Activated gamma-delta T cell treated with anti-CD3 and anti-CD28 coated beads, Interleukin-2, amount 50 U/mL, for 16 hours (primary cell): Measurements from ENCODE around the gene COX20.

Experiments used
- DNase-seq: peaks from one replicate; pipeline ENCODE4 v3.0.0-alpha.2; 2020; ENCODE audit warnings: low read depth

The COX20 gene

DNA sequence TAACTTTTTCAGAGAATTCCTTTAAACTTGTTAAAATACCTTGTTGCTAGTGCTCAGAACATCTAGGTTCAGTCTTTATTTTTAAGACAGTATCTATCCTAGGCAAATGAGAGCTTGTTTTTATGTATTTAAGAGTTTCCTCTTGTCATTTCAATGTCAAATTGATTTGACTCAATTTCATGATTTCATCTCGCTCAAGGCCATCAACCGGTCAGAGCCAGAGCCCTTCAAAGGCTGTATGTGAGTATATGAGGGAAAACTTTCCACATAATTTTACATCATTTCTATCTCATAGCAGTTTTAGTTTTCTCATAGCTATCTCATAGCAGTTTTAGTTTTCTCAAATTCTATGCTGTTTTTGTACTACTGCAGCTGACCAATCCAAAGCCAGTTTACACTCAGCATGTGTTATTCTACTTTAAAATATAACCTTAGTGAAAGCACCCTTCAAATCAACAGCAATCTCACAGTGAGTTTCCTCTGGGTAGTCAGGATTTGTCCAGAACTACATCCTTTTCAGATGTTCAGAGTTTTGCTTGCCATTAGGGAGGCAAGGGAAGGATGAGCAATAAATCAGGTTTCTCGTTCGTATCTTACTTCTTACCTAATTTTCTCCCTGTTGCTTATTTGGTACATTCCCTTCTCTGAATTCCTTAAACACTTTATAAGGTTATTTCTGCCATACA, 16.2 kb downstream of the COX20 start:
- DNase-seq = no peak

DNA sequence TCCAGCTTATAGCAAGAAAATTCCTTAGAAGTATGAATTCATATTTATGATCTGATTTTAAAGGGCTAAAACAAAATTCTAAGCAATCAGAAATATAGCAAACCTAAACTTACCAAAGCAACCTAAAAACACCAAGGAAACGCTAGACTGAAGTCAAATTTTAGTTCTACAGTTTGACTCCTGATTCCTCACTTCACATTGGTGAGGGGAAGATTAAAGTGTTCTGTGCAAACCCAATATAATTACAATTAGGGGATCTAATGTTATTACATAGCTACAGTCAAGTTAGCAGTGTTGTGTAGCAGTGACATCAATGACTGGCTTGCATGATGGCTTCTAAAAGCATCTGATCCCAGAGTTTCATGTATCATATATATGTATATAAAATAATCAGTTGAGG, 17.2 kb downstream of the COX20 start:
- no peak for DNase-seq

DNA sequence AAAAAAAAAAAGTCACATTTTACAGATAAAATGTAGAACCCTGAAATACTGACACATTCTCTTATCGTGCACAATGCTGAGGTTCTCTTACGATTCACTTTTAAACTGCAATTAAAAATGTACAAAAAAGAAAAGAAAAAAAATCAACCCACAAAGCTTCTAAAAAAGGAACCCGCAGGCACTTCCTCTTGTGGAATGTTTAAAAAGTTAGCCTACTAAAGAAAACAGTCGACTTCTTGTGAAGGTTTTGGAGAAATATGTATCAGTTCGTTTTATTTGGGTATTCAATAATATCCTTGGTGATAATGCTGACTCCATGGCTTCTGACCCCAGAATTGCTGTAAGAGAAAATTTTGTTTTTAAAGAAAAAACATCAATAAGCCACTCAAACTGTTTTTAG, 18.7 kb downstream of the COX20 start:
- no peak for DNase-seq

DNA sequence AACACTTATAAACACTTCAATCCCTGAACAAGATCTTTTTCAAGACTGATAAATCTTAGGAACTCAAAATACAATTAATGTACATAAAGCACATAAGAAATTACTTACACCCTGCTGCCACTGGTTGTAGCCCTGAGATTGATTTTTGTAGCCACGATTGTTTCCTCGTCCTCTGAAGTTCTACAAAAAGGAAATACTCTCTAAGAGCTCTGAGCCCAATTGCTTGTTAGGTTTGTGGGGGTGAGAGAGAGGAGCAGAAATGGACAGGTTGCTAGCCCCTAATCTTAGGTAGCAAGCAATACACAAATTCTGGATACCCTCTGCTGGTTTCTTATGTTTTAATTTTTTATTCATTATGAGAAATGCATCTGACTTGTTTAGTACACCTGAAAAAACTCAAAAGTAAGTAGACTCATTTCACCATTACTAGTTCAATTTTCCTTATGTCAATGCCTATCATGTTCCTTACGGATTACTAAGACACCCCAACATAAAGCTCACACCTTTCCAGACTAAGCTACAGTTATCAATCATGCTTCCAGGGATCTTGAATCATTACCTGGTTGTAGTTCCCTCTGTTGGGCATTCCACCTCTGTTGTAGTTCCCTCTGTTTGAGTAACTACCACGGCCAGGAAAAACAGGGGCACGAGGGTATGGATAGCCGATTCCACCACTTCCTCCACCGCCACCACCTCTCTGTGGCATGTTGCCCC, 19.6 kb downstream of the COX20 start:
- DNase-seq = no peak

DNA sequence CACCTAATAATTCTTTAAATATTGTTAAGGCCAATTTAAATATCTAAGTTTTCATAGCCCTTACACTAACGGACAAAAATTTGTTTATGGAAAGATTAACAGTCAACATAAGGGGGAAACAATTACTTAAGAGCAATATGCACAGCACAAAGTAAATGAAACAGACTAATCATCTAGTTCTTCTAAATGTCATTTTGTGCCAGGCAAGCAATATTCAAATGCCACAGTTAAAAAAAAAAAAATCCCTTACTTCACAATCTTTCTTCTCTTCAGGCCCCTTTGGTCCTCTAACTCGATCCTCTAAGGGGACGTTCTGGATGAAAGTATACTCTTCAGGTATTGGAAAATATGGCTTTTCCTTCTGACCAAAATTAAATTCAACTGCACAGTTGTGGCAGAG, 22.3 kb downstream of the COX20 start:
- DNase-seq = no peak

DNA sequence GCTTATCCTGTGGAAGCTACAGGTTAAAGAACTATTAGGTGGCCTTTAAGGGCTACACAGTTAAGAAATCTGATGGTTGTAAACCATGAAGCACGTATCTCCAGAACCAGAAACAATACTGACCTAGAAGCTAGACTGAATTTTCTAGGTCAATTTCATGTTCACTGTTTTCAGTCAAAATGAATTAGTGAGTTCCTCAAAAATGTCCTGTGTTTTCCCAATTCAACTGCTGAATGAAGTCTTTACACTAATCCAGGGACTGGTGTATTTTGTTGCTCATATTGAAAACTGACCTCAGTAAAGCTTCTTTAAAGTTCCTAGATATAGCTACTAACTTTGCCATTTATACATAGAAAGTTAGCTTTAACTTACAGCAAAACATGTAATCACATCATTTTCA, 22.9 kb downstream of the COX20 start:
- no peak for DNase-seq

DNA sequence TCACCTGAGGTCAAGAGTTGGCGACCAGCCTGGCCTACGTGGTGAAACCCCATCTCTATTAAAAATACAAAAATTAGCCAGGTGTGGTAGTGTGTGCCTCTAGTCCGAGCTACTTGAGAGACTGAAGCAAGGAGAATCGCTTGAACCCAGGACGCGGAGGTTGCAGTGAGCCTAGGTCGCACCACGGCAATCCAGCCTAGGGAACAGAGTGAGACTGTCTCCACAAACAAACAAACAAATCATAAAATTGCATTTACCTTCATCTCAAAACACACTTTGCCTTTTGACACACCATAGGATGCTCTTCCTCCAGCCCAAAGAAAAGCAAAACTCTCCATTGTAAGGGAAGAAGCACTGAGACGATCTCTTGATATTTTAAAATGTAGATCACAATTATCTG, 24.6 kb downstream of the COX20 start:
- no peak for DNase-seq

DNA sequence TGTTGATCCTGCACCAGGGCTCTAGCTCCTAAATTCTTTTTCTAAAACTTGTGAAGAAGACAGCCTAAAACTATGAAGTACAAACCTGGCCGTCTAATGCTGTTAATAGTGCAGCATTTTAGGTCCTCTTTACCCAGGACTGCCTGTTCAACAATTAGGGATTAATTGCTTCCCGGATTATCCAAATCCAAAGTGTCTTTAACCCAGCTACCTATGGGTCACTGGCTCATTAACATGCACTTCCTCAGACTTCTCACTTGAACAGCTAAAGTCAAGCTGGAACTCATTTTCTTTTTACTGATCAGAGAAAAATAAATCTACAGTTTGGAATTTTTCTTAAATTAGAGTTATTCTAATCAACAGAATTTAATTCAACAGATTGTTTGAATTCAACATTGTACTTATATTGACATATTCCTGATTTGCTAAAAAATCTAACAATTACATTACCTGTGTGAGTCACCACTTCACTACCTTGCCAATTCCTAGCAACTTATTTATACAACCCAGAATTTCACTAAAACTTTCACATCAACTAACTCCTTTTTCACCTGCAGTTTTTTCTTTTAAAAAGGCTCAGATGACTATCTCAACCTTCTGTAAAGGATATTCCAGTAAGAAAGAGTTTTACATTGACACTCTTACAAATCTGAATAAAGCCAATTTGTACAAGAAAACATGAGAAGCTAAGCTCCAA, 25.6 kb downstream of the COX20 start:
- DNase-seq = no peak

DNA sequence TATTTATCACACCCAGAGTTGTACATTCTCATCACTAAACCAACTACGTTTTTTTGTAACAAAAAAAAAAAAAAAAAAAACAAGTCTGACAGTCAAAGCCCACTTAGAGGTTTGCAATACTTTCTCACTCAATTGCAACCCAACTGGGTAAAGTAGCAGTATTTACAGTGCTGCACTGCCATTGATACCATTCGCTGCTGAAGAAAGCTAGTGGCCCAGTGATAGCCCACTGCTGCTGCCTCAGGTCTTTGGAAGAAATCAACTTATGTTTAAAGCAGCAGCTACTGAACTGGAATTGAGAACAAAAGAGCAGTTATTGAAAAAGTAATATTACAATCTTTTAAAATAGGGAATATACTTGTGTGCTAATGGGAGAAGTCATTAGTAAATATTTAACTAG, 26.2 kb downstream of the COX20 start:
- no peak for DNase-seq

DNA sequence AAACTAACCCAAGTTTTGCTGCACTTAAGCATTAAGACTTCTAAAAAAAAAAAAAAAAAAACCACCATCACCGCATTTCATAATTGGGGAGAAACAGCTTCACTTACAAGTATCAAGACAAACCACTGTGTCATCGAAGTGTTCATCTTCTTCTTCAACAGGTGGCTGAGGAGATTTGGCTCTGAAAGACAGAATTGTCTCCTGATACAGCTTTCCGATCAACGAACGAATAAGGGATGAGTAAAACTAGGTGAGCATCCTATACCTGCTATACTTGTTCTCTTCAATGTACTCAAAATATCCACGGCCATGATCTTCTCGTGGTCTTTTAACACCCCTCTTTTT, 26.9 kb downstream of the COX20 start:
- no peak for DNase-seq

DNA sequence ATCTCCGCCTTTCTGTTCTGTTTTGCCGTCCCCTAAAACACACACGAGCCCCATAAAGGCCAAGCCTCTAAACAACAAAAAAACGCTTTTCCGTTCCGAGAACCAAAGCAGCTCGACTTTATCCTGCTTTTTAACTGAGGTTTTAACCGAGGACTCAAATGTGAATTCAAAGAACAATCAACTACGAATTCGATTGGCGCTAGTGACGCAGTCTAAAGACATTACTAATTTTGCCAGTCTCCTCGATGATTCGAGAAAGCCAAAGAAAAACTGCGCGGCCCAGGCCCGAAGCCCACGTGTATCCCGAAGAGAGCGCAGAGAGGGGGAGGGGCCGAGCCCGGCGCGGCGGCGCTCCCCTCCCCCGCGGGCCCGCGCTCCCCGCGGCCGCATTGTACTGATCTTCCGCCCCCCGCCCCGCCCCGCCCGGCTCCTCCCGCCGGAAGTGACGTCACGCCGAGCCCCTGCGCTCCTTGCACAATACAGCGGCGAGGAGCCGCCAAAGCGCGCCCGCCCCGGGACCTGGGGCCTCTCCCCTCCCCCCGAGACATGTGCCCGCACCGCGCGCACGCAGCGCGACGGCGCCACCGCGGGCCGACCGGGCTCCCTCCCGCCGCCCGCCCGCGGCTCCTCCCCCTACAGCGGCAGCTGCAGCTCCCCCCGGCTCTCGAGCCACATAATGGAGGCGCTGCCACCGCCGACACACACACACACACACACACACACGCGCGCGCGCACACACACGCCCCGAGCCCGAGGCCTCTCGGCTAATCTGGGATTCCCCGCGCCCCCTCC, 27.4 kb downstream of the COX20 start:
- peak; percentile 94 for DNase-seq

DNA sequence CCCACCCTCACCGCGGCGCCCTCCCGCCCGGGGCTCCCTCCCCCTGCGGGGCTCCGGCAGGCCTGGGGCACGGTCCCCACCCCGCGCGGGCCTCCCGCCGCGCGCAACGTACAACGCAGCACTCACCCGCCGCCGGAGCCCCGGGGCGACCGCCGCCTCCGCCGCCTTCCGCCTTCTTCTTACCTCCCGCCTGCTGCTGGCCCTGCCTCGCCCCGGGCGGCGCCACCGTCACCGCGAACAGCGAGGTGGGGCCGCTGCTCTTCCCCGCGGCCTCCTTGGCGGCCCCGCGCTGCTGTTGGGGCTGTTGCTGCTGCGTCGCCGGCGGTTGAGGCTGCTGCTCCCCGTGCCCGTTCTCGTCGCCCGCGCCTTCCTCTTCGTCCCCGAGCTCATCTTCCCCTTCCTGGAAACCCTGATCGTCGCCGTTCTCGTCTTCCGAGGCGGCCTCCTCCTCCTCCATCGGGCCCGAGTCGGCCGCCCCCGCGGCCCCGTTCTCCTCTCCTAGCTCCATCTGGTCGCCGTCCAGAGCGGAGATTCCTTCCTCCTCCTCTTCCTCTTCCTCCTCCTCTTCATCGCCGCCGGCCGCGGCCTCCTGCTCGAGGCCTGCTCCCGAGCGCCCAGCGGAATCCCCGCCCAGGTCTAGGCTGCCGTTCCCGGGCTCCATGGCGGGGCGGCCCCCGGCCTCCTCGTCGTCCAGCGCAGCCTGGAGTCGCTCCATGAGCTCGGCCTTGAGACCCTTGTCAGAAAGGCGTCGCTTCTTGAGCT, 28.2 kb downstream of the COX20 start:
- peak; percentile 14 for DNase-seq

DNA sequence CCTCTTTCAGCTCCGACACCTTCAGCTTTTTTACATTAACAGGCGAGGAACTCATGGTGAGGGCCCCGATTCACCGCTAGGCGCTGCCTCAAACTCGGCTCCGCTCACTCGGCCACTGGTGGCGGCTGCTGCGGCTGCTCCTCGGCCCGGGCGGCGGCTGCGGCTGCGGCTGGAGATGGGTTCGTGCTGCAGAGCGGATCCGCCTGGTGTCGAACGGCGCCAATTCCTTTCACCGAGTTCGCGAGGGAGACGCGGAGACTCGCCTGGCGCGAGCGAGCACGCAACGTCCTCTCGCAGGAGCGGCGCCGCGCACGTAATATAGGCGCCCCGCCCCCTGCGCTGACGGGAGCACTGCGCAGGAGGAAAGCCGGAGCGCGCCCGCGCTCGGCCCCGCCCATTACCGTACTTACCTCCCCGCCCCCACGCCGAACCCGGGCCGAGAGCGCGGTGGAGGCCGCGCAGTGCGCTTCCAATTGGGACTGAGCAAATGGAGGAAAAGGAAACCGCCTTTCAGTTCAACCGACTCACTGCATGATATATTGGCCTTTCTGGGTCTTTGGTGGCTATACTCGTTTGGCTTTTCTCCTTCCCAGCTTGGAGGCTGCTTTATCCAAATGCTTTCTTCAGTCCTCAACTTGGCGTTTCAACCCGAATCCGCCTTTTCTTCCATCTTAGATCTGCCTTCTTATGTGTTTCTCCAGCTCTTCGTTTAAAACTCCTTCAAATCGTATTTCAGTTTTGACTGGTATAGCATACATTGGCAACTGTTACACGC, 29.0 kb downstream of the COX20 start, which contains the start of gene HNRNPU:
Gene HNRNPU, minus strand, starts transcription at position 291 of the 775 bp plus-strand sequence. Its CDS starts 236 bp downstream, at position 55.
- DNase-seq = peak; percentile 92

DNA sequence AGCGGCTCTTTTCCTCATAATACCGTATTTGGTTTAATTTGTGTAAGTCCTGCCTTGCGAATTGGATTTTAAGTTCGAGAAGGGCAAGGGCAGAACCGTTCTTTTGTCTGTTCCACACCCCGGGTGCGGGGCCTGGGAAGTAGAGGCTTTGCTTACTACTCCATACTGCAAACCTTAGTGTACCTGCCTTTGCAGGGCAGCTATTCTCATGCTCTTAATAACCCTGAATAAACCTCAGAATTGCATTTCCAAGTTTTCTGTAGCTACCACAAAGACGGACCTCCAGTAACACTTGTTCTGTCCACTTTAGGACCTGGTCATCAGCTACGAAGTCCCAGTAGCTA, 29.5 kb downstream of the COX20 start:
- no peak for DNase-seq

DNA sequence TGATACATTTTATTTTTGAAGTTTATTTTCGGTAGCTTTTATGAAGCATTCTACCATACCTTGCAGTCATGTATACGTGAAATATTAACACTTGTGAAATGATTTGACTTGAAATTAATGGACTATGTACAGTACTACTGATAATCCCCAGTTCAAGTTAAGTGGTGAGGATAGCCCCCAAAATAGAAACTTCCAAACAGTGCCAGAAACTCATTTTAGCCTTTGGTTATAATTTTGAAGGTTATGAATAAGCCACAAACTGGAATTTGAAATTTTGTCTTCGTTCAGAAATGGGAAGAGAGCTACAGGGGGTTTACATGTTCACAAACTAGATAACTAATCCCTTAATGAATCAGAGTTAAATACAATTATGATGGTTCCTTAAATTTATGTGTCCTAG, 30.4 kb downstream of the COX20 start:
- no peak for DNase-seq

DNA sequence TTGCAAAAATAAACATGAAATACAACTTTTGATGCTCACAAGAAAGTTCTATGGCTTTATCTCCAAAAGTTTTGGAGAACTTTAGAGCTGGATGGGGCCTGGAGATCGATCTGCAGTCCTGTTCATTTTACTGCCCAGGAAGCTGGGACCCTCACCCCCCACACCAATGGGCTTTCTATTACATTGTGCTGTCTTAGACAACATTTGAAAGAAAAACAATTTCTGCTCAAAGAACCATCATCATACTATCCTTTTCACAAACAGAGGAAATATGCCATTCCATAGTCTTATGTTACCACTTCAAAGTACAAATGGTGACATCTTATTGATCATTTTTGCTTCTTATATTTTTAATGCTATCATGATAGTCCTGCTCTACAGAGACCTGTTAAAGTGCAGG, 30.9 kb downstream of the COX20 start:
- DNase-seq = no peak

DNA sequence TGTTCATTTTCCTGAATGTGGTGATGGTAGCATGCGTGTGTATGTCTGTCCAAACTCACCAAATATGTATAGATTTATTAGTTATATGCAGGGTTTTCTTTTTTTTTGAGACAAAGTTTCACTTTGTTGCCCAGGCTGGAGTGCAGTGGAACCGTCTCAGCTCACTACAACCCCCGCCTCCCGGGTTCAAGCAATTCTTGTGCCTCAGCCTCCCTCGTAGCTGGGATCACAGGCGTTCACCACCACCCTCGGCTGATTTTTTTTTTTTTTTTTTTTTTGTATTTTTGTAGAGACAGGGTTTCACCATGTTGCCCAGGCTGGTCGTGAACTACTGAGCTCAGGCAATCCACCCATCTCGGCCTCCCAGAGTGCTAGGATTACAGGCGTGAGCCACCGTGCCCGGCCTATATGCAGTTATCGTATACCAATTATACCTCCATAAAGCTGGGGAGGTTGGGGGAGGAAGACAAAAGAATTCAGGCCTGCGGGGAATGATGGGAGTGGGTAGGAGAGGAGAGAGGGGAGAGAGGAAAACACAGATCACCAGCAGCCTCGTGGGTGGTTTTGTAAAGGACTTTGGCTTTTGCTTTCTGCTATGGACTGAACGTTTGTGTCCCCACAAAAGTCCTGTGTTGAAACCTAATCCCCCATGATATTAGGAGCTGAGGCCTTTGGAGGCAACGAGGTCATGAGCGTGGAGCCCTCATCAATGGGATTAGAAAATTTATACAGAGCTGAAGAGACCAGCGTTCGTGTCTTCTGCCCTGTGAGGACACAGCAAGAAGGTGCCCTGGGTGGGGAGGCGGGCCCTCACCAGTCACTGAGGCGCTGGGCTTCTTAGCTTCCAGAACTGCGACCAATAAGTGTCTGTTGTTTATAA, 33.3 kb downstream of the COX20 start:
- DNase-seq = no peak

DNA sequence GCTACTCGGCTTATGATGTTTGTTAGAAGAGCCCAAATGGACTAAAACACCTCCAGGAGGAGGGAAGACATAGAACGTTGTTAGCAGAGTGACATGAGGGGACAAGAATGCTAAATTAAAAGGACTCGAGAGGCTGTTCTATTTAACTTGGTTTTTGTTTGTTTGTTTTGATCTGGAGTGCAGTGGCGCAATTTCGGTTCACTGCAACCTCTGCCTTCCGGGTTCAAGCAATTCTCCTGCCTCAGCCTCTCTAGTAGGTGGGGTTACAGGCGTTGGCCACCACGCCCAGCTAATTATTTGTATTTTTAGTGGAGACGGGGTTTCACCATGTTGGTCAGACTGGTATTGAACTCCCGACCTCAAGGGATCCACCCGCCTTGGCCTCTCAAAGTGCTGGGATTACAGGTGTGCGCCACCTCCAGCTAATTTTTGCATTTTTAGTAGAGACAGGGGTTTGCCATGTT, 33.9 kb downstream of the COX20 start:
- DNase-seq = no peak

DNA sequence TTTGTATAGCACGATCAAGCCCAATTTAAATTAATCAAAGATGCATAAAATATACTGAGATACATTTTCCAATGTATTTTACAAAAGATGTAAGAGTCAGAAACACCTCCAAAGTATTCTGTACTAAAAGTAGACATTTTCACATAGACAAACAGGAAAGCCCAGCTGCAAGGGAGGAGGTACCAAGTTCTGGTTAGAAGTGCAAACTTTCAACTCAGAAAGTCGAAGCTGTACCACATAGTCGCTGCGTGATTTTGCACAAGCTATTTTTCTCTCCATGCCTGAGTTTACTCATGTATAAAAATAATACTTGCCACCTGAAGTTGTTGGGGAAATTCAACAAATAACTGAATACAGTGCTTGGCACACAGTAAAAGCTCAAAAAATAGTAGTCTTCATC, 34.5 kb downstream of the COX20 start:
- no peak for DNase-seq

DNA sequence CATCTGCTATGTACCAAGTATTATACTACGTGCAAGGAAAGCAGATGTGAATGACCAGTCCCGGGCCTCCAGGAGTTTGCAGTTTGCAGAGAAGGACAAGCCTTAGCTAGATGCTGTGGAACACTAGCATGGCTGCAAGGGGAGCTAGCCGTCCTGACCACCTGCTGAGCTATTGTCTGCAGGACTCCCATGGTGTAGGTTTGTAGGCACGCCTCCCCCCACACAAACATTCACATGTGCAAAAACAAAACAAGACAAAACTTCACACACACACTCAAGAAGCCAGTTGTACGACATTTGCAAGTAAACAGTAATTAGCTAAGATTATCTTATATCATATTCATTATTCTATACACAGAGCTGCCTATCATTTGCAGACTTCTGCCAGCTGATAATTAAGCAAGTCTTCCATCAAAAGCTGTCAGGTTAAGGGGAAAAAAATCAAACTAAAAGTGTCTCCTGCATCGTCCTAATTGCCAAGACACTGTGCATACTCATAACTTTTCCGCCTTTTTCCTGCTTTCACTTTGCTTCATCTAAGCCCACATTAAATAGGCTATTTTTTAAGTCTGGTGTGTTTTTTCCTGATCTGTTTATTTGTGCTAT, 39.6 kb downstream of the COX20 start:
- no peak for DNase-seq
